Ascending aorta (tissue), 2 donors: Measurements from ENCODE around the gene OMP. TPM values are rescaled to one million over a fixed set of nuclear protein-coding genes. Genes with fewer than 3 reads are reported as not detected.
"Not testable (repeated sequence)": the region's sequence is repeated elsewhere in the genome, so short reads cannot be mapped to it uniquely, and the experiment has no call there.

Experiments
- DNase-seq, 2 donors: peaks; one replicate each; pipeline ENCODE4 v3.0.0-alpha.2; 2019; ENCODE audit warnings: low spot score in 2 of 2
- H3K27ac ChIP-seq, 2 donors: fragments of 200-600 bp; sonication (generic); one replicate each; pipeline ENCODE4 v1.5.1; 2016 to 2017; ENCODE audit warnings: mild to moderate bottlenecking in 1 of 2
- H3K27me3 ChIP-seq: fragments of 200-600 bp; sonication (generic); one replicate; pipeline ENCODE4 v1.5.1; 2017
- H3K36me3 ChIP-seq, 2 donors: fragments of 200-600 bp; sonication (generic); one replicate each; pipeline ENCODE4 v1.5.1; 2016
- H3K4me1 ChIP-seq, 2 donors: fragments of 200-600 bp; sonication (generic); one replicate each; pipeline ENCODE4 v1.5.1; 2016 to 2017; ENCODE audit warnings: mild to moderate bottlenecking in 1 of 2
- H3K4me3 ChIP-seq, 2 donors: fragments of 200-600 bp; sonication (generic); one replicate each; pipeline ENCODE4 v1.5.1; 2016 to 2017; ENCODE audit warnings: mild to moderate bottlenecking in 1 of 2
- H3K9me3 ChIP-seq, 2 donors: fragments of 200-600 bp; sonication (generic); one replicate each; pipeline ENCODE4 v1.5.1; 2016
- intact Hi-C: fragments of 100-400 bp; cut with DNase I; formaldehyde crosslinking; loops from one replicate; pipeline ENCODE4 v1.15.1; 2023
- total RNA-seq: library from RNA; depleted of rRNA; stranded (reverse); fragments of >200 nt; gene quantifications from one replicate; pipeline ENCODE4 v1.1.0, GENCODE V29; 2016
- TF ChIP-seq, protein P1 (sequence below), 3 experiments: fragments of 200-600 bp in 2 of 3; fragments of 450-650 bp in 1 of 3; sonication (generic) in 2 of 3; IDR thresholded peaks; one replicate each; pipeline ENCODE4 v1.5.1; 2016 to 2019; ENCODE audit warnings: antibody characterized with exemption in 3 of 3, mild to moderate bottlenecking in 1 of 3, moderate library complexity in 1 of 3

The OMP gene
- total RNA-seq, 1 donor from 2014 or later: not detected

DNA sequence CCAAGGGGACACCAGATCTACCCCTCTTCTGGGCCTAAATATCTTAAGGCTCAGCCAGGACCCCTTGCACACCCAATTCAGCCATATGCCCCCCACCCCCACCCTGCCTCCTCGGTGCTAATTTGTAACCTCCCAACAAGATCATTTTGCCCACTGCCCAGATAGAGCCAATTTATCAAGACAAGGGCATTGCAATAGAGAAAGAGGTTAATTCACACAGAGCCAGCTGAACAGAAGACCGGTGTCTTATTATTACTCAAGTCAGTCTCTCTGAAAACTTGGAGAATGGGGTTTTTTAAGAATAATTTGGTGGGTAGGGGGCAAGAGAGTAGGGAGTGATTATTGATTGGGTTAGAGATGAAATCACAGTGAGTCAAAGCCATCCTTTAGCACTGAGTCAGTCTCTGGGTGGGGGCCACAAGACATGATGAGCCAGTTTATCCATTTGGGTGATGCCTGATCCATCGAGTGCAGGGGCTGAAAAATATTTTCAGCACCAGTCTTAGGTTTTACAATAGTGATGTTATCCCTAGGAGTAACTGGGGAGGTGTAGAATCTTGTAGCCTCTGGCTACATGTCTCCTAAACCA is 45.7 kb upstream of the OMP start:
- Histone ChIP-seq H3K4me3 (no peak overlapping the region), H3K27ac (no peak overlapping the region), H3K4me1 (no peaks in the 10 kb centered on the region), H3K27me3 (no peaks in the 10 kb centered on the region), H3K36me3 (no peaks in the 10 kb centered on the region), H3K9me3 (peaks cover 0 to 16% of the 10 kb centered on the region in 2 donors)
- intact Hi-C loops: no loop called here
- TF ChIP-seq, protein P1, sequence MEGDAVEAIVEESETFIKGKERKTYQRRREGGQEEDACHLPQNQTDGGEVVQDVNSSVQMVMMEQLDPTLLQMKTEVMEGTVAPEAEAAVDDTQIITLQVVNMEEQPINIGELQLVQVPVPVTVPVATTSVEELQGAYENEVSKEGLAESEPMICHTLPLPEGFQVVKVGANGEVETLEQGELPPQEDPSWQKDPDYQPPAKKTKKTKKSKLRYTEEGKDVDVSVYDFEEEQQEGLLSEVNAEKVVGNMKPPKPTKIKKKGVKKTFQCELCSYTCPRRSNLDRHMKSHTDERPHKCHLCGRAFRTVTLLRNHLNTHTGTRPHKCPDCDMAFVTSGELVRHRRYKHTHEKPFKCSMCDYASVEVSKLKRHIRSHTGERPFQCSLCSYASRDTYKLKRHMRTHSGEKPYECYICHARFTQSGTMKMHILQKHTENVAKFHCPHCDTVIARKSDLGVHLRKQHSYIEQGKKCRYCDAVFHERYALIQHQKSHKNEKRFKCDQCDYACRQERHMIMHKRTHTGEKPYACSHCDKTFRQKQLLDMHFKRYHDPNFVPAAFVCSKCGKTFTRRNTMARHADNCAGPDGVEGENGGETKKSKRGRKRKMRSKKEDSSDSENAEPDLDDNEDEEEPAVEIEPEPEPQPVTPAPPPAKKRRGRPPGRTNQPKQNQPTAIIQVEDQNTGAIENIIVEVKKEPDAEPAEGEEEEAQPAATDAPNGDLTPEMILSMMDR (IDR thresholded peaks at IDR 0.05): no peak
- no peak for DNase-seq

DNA sequence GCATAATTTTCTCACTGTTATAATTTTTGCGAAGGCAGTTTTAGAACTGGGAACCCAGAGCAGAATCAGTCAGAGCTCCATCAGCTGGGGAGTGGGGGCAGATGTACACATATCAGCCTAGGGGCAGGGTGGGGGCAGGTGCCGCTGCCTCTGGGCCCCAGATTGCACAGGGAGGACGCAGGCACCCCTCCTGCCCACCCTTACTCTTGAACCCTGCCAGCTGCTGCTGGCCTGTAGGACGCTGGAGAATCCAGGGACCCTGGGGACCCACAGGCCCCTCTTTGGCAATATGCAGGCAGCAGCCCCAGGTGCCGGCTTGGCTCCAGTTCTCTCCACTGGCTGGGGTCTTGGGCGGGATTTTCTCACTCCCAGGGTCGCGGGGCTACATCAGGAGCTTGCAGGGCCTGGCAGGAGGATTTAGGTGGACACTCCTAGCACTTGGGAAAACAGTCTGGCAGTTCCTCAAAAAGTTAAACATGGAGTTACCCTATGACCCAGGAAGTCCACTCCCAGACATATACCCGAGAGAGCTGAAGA is 44.6 kb upstream of the OMP start:
- Histone ChIP-seq H3K4me3 (no peak overlapping the region), H3K27ac (no peak overlapping the region), H3K36me3 (no peaks in the 10 kb centered on the region), H3K27me3 (no peaks in the 10 kb centered on the region), H3K9me3 (peaks cover 0 to 16% of the 10 kb centered on the region in 2 donors), H3K4me1 (no peaks in the 10 kb centered on the region)
- DNase-seq: no peak
- intact Hi-C loops: no loop called here
- TF ChIP-seq, protein P1 (IDR thresholded peaks at IDR 0.05): no peak

DNA sequence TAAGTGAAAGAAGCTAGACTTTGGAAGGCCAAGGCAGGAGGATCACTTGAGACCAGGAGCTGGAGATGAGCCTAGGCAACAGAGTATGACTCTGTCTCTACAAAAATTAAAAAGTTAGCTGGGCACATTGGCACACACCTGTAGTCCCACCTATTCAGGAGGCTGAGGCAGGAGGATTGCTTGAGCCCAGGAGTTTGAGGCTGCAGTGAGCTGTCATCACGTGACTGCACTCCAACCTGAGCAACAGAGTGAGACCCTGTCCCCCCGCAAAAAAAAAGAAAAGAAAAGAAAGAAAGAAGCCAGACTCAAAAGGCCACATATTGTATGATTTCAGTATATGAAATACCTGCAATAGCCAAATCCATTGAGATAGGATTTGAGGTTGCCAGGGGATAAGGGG is 43.7 kb upstream of the OMP start:
- Histone ChIP-seq H3K4me1 (no peaks in the 10 kb centered on the region), H3K36me3 (no peaks in the 10 kb centered on the region), H3K9me3 (peaks cover 0 to 16% of the 10 kb centered on the region in 2 donors), H3K27me3 (no peaks in the 10 kb centered on the region), H3K27ac (no peak overlapping the region), H3K4me3 (no peak overlapping the region)
- TF ChIP-seq, protein P1 (IDR thresholded peaks at IDR 0.05): no peak
- intact Hi-C loops: no loop called here
- DNase-seq: no peak

DNA sequence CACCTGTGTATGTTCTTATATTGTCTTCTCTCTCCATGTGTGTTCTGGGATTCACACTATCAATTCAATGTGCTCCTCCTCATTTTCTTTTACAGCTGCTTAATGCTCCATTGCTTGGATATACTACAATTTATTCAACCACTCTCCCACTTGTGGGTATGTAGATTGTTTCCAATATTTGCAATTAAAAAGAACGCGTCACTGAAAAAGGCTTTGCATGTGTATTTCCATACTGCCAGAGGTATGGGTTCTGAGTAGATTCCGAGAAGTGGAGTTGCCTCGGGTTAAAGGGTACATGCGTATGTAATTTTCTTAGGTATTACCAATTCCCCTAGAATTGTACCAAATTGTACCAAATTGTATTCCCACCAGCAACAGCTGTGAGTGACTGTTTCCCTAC is 42.8 kb upstream of the OMP start:
- Histone ChIP-seq H3K27ac (no peak overlapping the region), H3K36me3 (no peaks in the 10 kb centered on the region), H3K4me3 (no peak overlapping the region), H3K4me1 (no peaks in the 10 kb centered on the region), H3K27me3 (no peaks in the 10 kb centered on the region), H3K9me3 (peaks cover 0 to 16% of the 10 kb centered on the region in 2 donors)
- TF ChIP-seq, protein P1 (IDR thresholded peaks at IDR 0.05): no peak
- no peak for DNase-seq
- intact Hi-C loops: loop anchor here (10.0 kb wide), 2 partner anchors 765 to 825 kb away; partner anchors contain the start of genes AAMDC and RSF1

DNA sequence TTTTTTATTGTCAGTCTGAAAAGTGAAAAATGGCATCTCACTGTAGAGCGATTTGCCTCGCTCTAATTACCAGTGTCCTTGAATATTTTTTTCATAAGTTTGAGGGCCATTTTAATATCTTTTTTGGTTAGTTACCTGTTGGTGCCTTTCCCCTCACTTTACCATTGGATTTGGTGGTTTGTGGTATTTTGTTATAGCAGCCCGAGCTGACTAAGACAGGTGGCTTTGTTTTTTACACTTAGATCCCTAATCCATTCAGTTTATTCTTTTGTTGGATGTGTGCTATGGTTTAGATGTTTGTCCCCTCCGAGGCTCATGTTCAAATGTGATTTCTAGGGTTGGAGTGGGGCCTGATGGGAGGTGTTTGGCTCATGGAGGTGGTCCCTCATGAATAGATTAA is 42.4 kb upstream of the OMP start:
- H3K9me3 ChIP-seq: peaks cover 0 to 16% of the 10 kb centered on the region in 2 donors
- H3K27me3 ChIP-seq: no peaks in the 10 kb centered on the region
- H3K36me3 ChIP-seq: no peaks in the 10 kb centered on the region
- no peak overlapping the region for H3K4me3 ChIP-seq
- intact Hi-C loops: loop anchor here (10.0 kb wide), 2 partner anchors 765 to 825 kb away; partner anchors contain the start of genes AAMDC and RSF1
- H3K4me1 ChIP-seq: no peaks in the 10 kb centered on the region
- no peak overlapping the region for H3K27ac ChIP-seq
- DNase-seq: no peak
- TF ChIP-seq, protein P1 (IDR thresholded peaks at IDR 0.05): no peak

DNA sequence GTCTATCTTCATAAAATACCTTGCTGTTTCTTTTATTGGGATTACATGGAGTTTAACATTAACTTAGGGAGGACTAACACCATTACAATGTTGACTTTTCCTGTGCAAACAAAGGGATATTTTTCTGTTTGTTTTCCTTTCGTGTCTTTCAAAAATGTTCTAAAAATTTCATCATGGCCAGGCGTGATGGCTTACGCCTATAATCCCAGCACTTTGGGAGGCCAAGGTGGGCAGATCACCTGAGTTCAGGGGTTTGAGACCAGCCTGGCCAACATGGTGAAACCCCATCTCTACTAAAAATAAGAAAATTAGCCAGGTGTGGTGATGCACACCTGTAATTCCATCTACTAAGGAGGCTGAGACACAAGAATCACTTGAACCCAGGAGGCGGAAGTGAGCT is 41.4 kb upstream of the OMP start:
- not testable (repeated sequence) for H3K27me3 ChIP-seq, H3K4me3 ChIP-seq, H3K27ac ChIP-seq, H3K4me1 ChIP-seq, DNase-seq, H3K36me3 ChIP-seq
- intact Hi-C loops: loop anchor here (10.0 kb wide), 2 partner anchors 764 to 826 kb away; partner anchors contain the start of genes AAMDC and RSF1
- H3K9me3 ChIP-seq: peaks cover 0 to 14% of the 10 kb centered on the region in 2 donors
